HepG2 (cell line): ENCODE measurements around the gene BFAR. TPM values are rescaled to one million over a fixed set of nuclear protein-coding genes. Genes with fewer than 3 reads are reported as not detected.

Source experiments
- CBX1 ChIP-seq: IDR thresholded peaks from one replicate; pipeline ENCODE4 v1.6.1; 2016; ENCODE audit warnings: antibody characterized with exemption, low read depth
- CHCHD3 ChIP-seq: sonication (generic); formaldehyde crosslinking; IDR thresholded peaks from 2 replicates; pipeline ENCODE4 v1.8.0; 2022; ENCODE audit warnings: mild to moderate bottlenecking, missing genetic modification reagents, moderate library complexity
- GPN1 ChIP-seq: sonication (generic); formaldehyde crosslinking; IDR thresholded peaks from 2 replicates; pipeline ENCODE4 v1.5.1; 2020; ENCODE audit warnings: missing genetic modification reagents, borderline replicate concordance
- IRF2 ChIP-seq: IDR thresholded peaks from 2 replicates; pipeline ENCODE4 v1.6.1; 2018; ENCODE audit warnings: missing genetic modification reagents, missing compliant biosample characterization
- KLF12 ChIP-seq: sonication (generic); formaldehyde crosslinking; IDR thresholded peaks from 2 replicates; pipeline ENCODE4 v1.4.0; 2020; ENCODE audit warnings: missing genetic modification reagents, borderline replicate concordance
- NFRKB ChIP-seq: fragments of 450-650 bp; IDR thresholded peaks from 2 replicates; pipeline ENCODE4 v1.6.1; 2017
- TOE1 ChIP-seq: sonication (generic); formaldehyde crosslinking; IDR thresholded peaks from 2 replicates; pipeline ENCODE4 v1.4.0; 2020; ENCODE audit warnings: mild to moderate bottlenecking, missing genetic modification reagents
- ZBTB42 ChIP-seq: sonication (generic); formaldehyde crosslinking; IDR thresholded peaks from 2 replicates; pipeline ENCODE4 v1.5.0; 2020; ENCODE audit warnings: mild to moderate bottlenecking, missing genetic modification reagents
- ZNF180 ChIP-seq: sonication (generic); formaldehyde crosslinking; IDR thresholded peaks from 2 replicates; pipeline ENCODE4 v1.4.0; 2020; ENCODE audit warnings: low read depth, missing genetic modification reagents, borderline replicate concordance
- ZNF20 ChIP-seq: sonication (generic); formaldehyde crosslinking; IDR thresholded peaks from 2 replicates; pipeline ENCODE4 v1.4.0; 2020; ENCODE audit warnings: mild to moderate bottlenecking, moderate library complexity, missing genetic modification reagents
- ZNF225 ChIP-seq: sonication (generic); formaldehyde crosslinking; IDR thresholded peaks from 2 replicates; pipeline ENCODE4 v1.4.0; 2020; ENCODE audit warnings: mild to moderate bottlenecking, missing genetic modification reagents
- ZNF326 ChIP-seq: sonication (generic); formaldehyde crosslinking; IDR thresholded peaks from 2 replicates; pipeline ENCODE4 v1.4.0; 2020; ENCODE audit warnings: missing genetic modification reagents, borderline replicate concordance
- ZNF431 ChIP-seq: sonication (generic); formaldehyde crosslinking; IDR thresholded peaks from 2 replicates; pipeline ENCODE4 v1.9.0; 2022; ENCODE audit warnings: missing genetic modification reagents, low read depth, mild to moderate bottlenecking, borderline replicate concordance
- ZNF563 ChIP-seq: sonication (generic); formaldehyde crosslinking; IDR thresholded peaks from 2 replicates; pipeline ENCODE4 v1.8.0; 2022; ENCODE audit warnings: mild to moderate bottlenecking, moderate library complexity, missing genetic modification reagents
- ZNF570 ChIP-seq: sonication (generic); formaldehyde crosslinking; IDR thresholded peaks from 2 replicates; pipeline ENCODE4 v1.4.0; 2020; ENCODE audit warnings: mild to moderate bottlenecking, missing genetic modification reagents, borderline replicate concordance
- ZNF615 ChIP-seq: sonication (generic); formaldehyde crosslinking; IDR thresholded peaks from 2 replicates; pipeline ENCODE4 v1.5.0; 2020; ENCODE audit warnings: mild to moderate bottlenecking, missing genetic modification reagents, borderline replicate concordance
- ZNF616 ChIP-seq: sonication (generic); formaldehyde crosslinking; IDR thresholded peaks from 2 replicates; pipeline ENCODE4 v1.5.0; 2020; ENCODE audit warnings: low read depth, mild to moderate bottlenecking, missing genetic modification reagents
- ZNF7 ChIP-seq: IDR thresholded peaks from 2 replicates; pipeline ENCODE4 v1.6.1; 2016; ENCODE audit warnings: missing biosample characterization, missing genetic modification reagents
- polyA plus RNA-seq, 8 experiments: library from polyadenylated mRNA; depleted of rRNA in 3 of 8; stranded (reverse) in 7 of 8; unstranded in 1 of 8; fragments of >200 nt; fragmentation: Illumina TruSeq in 4 of 8; extraction: Trizol in 4 of 8; gene quantifications; 2 replicates each; pipeline versions ENCODE4 v1.2.1 to v1.2.3, GENCODE V29; 2011 to 2016; ENCODE audit warnings: low read depth in 4 of 8, missing spikeins in 1 of 8, mixed read lengths in 1 of 8; ENCODE audit not compliant: insufficient read depth in 1 of 8
- total RNA-seq, 5 experiments: library from RNA; depleted of rRNA; stranded (reverse); fragments of >200 nt; fragmentation: Illumina TruSeq; extraction: Trizol; gene quantifications; 2 replicates each; pipeline ENCODE4 v1.2.3, GENCODE V29; 2016; ENCODE audit warnings: low read depth in 1 of 5
- TF ChIP-seq, protein P1 (sequence below): sonication (generic); formaldehyde crosslinking; IDR thresholded peaks from 2 replicates; pipeline ENCODE4 v1.8.1; 2023; ENCODE audit warnings: mild to moderate bottlenecking, missing genetic modification reagents
- TF ChIP-seq, protein P2 (sequence below): IDR thresholded peaks from 2 replicates; pipeline ENCODE4 v1.6.1; 2012; ENCODE audit warnings: low read length, improper control_type of control experiment
- TF ChIP-seq, protein P3 (sequence below): sonication (generic); formaldehyde crosslinking; IDR thresholded peaks from 2 replicates; pipeline ENCODE4 v1.4.0; 2020; ENCODE audit warnings: missing genetic modification reagents
- TF ChIP-seq, protein P4 (sequence below): sonication (generic); formaldehyde crosslinking; IDR thresholded peaks from 2 replicates; pipeline ENCODE4 v1.5.0; 2020; ENCODE audit warnings: missing genetic modification reagents
- TF ChIP-seq, protein P5 (sequence below): sonication (generic); formaldehyde crosslinking; IDR thresholded peaks from 2 replicates; pipeline ENCODE4 v1.9.0; 2021; ENCODE audit warnings: missing genetic modification reagents, mild to moderate bottlenecking, borderline replicate concordance

BFAR gene
- total and polyA plus RNA-seq, 2 of the 13 experiments (the other 11 are each of a cell fraction or from before 2014, with no cell fraction given) = 96.9 to 120 TPM

DNA sequence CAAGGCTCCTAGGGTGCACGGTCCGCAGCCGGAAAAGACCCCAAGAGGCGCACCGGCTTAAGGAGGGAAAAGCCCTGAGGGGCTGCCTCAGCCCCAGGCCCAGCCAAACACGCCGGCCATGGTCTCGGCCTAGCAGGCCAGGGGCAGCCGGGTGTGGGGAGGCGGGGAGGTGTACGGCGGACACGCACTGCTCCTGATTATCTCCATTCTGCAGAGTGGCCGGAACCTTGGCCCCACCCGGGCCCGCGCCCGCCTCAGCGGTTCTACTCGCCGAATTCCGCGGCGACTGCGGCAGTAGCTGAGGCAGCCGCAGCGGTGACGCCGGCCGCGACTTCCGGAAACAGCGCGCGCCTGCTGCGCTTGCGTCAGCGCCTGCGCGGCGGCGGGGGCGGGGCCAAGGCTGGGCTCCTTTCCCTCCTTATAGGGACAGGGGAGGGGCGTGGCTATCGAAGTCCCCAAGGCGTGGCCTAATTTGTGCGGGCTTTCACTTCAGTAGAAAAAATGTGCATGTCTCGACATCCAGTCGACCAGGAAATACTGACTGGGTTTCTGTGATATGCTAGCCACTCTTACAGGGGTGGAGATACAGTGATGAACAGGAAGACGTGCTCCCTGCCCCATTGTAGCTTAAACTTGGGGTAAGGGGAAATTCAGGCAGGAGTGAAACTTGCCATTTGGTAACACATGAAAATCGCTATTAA, 2.7 kb upstream of the BFAR start, which contains the start of gene PARN (continued):
- no peak for TF ChIP-seq NFRKB
- TF ChIP-seq, protein P1, sequence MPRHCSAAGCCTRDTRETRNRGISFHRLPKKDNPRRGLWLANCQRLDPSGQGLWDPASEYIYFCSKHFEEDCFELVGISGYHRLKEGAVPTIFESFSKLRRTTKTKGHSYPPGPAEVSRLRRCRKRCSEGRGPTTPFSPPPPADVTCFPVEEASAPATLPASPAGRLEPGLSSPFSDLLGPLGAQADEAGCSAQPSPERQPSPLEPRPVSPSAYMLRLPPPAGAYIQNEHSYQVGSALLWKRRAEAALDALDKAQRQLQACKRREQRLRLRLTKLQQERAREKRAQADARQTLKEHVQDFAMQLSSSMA (CRISPR knock-in tag) = peak; percentile 93
- no peak for TF ChIP-seq ZNF431 (CRISPR knock-in tag)
- TF ChIP-seq ZNF615 = no peak
- TF ChIP-seq, protein P2, sequence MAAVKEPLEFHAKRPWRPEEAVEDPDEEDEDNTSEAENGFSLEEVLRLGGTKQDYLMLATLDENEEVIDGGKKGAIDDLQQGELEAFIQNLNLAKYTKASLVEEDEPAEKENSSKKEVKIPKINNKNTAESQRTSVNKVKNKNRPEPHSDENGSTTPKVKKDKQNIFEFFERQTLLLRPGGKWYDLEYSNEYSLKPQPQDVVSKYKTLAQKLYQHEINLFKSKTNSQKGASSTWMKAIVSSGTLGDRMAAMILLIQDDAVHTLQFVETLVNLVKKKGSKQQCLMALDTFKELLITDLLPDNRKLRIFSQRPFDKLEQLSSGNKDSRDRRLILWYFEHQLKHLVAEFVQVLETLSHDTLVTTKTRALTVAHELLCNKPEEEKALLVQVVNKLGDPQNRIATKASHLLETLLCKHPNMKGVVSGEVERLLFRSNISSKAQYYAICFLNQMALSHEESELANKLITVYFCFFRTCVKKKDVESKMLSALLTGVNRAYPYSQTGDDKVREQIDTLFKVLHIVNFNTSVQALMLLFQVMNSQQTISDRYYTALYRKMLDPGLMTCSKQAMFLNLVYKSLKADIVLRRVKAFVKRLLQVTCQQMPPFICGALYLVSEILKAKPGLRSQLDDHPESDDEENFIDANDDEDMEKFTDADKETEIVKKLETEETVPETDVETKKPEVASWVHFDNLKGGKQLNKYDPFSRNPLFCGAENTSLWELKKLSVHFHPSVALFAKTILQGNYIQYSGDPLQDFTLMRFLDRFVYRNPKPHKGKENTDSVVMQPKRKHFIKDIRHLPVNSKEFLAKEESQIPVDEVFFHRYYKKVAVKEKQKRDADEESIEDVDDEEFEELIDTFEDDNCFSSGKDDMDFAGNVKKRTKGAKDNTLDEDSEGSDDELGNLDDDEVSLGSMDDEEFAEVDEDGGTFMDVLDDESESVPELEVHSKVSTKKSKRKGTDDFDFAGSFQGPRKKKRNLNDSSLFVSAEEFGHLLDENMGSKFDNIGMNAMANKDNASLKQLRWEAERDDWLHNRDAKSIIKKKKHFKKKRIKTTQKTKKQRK = no peak
- TF ChIP-seq, protein P3, sequence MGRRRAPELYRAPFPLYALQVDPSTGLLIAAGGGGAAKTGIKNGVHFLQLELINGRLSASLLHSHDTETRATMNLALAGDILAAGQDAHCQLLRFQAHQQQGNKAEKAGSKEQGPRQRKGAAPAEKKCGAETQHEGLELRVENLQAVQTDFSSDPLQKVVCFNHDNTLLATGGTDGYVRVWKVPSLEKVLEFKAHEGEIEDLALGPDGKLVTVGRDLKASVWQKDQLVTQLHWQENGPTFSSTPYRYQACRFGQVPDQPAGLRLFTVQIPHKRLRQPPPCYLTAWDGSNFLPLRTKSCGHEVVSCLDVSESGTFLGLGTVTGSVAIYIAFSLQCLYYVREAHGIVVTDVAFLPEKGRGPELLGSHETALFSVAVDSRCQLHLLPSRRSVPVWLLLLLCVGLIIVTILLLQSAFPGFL (CRISPR knock-in tag) = no peak
- peak; percentile 63; the same call in 1 of the 2 replicates for TF ChIP-seq IRF2 (CRISPR knock-in tag)
- TF ChIP-seq KLF12 (CRISPR knock-in tag) = peak; percentile 65; the same call in 1 of the 2 replicates
- no peak for TF ChIP-seq ZNF326 (CRISPR knock-in tag)
- TF ChIP-seq, protein P4, sequence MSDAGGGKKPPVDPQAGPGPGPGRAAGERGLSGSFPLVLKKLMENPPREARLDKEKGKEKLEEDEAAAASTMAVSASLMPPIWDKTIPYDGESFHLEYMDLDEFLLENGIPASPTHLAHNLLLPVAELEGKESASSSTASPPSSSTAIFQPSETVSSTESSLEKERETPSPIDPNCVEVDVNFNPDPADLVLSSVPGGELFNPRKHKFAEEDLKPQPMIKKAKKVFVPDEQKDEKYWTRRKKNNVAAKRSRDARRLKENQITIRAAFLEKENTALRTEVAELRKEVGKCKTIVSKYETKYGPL = no peak; the same call in 1 of the 2 replicates
- TF ChIP-seq, protein P5, sequence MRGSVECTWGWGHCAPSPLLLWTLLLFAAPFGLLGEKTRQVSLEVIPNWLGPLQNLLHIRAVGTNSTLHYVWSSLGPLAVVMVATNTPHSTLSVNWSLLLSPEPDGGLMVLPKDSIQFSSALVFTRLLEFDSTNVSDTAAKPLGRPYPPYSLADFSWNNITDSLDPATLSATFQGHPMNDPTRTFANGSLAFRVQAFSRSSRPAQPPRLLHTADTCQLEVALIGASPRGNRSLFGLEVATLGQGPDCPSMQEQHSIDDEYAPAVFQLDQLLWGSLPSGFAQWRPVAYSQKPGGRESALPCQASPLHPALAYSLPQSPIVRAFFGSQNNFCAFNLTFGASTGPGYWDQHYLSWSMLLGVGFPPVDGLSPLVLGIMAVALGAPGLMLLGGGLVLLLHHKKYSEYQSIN (CRISPR knock-in tag) = 0 out of 2 replicates have a peak, but pooled peaks have one; percentile 34
- peak; percentile 72; the same call in 1 of the 2 replicates for TF ChIP-seq ZBTB42 (CRISPR knock-in tag)
- peak; percentile 14; the same call in 1 of the 2 replicates for TF ChIP-seq ZNF7
- no peak for TF ChIP-seq CBX1
- peak; percentile 95 for TF ChIP-seq ZNF225 (CRISPR knock-in tag)
- TF ChIP-seq CHCHD3 (CRISPR knock-in tag) = peak; percentile 83; the same call in 1 of the 2 replicates
- no peak for TF ChIP-seq ZNF616 (CRISPR knock-in tag)
- 0 out of 2 replicates have a peak, but pooled peaks have one; percentile 43 for TF ChIP-seq ZNF180 (CRISPR knock-in tag)
- no peak; the same call in 1 of the 2 replicates for TF ChIP-seq TOE1 (CRISPR knock-in tag)
- TF ChIP-seq ZNF20 (CRISPR knock-in tag) = peak; percentile 84
- TF ChIP-seq ZNF563 (CRISPR knock-in tag) = peak; percentile 97
- 0 out of 2 replicates have a peak, but pooled peaks have one; percentile 90 for TF ChIP-seq ZNF570
- TF ChIP-seq GPN1 = no peak
